ENCODE data around the gene TAX1BP3.

Gene TAX1BP3

DNA sequence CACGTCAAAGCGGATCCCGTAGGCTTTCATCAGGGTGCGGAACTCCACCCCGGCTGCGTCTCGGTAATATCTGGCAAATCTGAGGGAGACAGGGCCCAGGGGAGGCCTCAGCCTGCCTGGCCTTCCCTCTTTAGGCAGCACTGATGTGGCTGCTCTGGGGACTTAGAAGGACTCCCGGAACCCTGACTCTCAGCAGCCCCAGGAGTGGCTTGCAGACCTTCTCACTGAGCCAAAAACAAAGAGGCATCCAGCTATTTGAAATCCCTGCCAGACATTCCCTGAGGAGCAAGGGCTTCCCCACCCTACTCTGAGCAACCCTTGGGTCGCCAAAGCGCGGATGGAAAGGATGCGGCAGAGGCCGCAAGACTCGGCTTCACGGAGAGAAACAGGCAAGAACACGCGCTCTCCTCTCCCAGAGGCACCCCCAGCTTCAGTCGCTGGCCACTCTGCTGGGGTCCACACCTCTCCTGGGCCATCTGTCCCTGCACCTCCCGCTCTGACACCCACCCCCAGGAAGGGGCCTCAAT, 19.7 kb upstream of the TAX1BP3 start:
- no peak for DNase-seq

- no peak for DNase-seq
Measured at GRCh38 chr17:3685174-3685573, 16.8 kb upstream of the TAX1BP3 start.

DNA sequence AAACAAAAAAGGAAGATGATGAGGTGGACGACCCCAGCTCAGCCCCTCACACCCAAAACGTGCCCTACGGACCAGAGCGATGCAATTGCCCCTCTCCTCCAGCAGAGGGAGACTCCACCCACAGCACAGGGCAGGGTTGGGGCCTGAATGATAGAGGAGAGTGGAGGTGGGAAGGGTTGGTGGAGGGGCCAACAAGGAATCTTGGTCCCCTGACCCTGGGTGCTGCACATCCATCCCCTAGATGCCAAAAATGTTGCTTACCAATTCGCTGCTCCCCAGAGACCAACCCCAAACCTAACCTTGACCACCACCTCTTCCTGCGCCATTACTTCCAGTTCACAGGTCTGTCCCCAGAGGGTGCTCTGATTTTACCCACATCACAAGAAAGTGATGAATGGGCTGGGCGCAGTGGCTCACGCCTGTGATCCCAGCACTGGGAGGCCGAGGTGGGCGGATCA, 14.7 kb upstream of the TAX1BP3 start:
- DNase-seq, result peak; percentile 64

DNA sequence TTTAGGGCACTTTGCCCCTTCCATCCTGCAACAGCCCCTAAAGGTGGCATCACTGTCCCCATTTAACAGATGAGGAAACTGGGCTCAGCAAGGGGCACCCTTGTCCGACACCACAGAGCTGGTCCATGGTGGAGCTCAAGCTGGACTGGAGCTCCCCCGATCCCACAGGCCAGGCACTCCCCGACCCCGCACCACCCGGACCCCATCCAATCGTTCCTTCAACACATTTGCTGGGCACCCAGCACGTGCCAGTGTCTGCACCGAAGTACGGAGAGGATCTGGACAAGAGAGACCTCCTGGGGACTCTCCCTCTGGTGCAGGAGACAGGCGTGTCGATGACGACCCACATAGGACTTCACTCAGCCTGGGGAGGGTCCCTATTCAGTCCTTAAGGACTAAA, 13.7 kb upstream of the TAX1BP3 start:
- no peak for DNase-seq

- DNase-seq, result no peak
Measured at GRCh38 chr17:3681565-3681964, 13.2 kb upstream of the TAX1BP3 start.

DNA sequence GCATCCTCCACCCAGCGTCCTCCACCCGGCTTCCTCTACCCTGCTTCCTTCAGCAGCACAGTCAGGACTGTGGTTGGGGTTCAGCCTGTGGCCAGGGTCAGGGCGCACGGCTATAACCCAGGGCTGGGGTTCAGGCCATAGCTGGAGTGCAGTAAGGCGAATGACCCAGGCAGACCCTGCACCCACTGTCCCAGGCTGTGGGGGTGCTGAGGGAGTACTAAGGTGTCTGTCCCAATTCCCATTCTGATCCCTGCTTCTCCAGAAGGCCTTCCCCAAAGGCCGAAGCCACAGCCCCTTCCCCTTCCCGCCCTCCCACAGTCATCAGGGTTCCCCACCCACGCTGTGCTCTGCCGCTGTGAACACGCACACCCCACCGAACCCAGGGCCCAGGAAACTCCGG, 12.7 kb upstream of the TAX1BP3 start:
- no peak for DNase-seq

GRCh38 chr17:3679531-3680126, 11.3 kb upstream of the TAX1BP3 start:
- no peak for DNase-seq

GRCh38 chr17:3678821-3679530, 10.6 kb upstream of the TAX1BP3 start:
- DNase-seq, result no peak

- DNase-seq, result no peak
Measured at GRCh38 chr17:3678095-3678820, 9.9 kb upstream of the TAX1BP3 start.

- DNase-seq, result no peak
Measured at GRCh38 chr17:3675886-3676285, 7.5 kb upstream of the TAX1BP3 start.

- no peak for DNase-seq
Measured at GRCh38 chr17:3672571-3672970, 4.2 kb upstream of the TAX1BP3 start.

DNA sequence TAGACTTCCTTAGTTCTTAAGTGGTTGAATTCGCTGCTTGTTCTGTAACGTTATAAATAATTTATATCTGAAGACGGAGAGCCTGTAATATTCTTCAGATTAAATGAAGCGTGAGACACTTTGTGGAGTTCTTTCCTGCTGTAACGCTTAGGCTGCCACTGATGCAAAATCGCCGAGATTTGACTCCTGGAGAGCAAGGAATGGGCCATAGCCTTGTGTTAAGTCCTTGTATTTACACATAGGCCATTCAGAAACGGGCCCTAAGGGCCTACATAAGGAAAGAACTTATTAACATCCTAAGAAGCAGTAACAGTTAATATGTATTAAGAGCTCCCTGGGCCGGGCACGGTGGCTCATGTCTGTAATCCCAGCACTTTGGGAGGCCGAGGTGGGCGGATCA, 1.2 kb upstream of the TAX1BP3 start:
- DNase-seq, result no peak

DNA sequence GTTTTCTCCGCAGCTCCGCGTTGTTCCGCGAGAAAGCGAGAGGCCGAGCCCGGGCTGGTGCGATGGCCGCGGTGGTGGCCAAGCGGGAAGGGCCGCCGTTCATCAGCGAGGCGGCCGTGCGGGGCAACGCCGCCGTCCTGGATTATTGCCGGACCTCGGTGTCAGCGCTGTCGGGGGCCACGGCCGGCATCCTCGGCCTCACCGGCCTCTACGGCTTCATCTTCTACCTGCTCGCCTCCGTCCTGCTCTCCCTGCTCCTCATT, 638 bp upstream of the TAX1BP3 start:
- no peak for DNase-seq

DNA sequence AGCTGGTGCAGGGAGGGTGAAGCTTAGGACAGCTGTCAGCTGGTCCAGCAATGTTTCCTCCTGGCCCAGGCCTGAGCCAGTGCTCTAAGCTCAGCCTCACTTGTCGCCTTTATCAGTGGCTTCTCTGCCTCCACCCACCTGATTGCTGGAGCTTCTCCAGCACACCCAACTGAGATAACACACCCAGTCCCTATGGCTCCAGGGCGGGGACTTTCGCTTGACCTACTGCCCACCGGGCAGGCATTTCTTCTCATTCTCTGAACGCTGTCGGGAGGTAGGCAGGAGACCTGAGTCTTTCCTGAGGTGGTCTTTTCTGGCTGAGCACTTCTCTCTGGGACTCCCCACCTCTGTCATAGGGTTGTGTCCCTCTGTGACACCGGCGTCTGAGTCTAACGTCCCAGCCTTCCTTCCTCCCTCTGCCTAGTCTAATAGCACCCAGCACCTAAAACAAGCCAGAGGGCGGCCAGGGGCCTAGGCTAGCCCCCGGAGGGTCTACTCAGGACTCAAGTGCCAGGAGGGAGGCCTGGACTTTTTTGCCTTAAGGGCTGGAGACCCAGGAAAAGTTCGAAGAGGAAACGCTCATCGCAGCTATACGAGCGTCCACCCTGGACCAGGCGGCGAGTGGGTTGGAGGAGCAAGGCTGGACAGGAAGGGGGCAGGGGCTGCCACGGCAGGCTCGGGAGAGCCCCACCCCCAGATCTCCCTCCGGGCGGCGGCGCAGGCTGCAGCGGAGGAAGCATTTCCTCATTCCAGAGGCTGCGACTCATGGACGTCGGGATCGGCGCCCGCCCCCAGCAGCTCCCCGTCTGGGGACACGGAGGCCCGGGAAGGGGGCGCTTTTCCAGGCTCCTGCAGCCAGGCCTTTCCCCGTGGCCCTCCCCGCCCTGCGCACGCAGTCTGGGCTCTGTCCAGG, 756 bp downstream of the TAX1BP3 start:
- DNase-seq, result peak; percentile 7

GRCh38 chr17:3666516-3666915, 1.9 kb downstream of the TAX1BP3 start:
- no peak for DNase-seq

DNA sequence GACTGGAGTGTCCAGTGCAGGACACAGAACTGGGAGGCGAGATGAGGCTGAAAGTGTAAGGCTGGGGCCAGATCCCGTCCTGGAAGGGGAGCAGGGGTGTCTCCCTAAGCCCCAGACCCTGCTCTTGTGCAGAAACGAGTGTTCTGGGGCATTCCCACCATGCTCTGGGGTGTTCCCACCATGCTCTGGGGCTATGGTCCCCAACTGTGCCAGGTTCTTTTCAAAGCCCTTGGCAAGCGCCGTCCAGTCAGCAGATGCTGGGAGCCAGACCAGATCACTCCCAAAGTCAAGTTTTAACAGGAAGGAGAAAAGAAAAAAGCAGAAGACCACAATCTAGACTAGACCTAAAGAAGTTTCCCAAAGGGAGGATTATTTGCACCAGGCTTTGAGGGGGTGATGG, 2.5 kb downstream of the TAX1BP3 start:
- no peak for DNase-seq

DNA sequence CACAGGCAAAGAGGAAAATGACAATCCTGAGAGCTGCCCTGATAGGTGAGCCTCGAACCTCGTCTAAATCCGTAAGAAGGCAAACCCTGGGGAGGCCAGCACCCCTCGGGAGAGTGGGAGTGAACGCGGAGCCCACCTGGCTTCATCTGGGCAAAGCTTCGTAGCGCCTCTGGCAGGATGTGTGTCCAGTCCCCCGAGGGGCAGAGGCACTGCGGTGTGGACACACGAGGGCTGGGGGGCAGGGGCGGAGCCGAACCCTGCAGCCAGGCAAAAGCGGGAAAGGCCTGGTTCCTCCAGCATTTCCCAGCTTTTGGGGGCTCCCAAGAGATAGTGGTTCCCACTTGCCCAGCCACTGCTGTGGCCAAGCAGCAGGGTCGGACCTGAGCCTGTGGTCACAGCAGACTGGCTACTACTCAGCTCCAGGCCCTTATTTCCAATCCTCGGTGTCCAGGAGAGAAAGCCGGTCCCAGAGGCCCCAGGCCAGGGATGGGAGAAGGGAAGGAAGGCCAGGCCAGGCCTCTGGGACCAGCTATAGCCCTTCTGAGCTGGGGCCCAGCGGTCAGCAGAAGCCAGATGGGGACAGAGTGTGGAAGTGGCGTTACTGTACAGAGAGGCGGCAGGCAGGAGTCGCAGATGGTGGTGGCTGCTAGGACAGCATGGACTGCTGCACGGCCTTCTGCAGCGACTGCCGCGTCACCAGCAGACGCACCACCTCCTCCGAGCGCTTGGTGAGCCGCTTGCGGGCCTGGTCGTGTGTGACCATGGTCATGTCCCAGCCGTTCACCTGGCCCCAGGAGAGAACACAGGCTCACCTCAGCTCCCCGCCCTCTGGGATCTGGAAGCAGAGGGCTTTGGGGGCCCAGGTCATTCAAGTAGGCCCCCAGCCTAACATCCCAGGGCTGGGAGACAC, 5.0 kb downstream of the TAX1BP3 start:
- no peak for DNase-seq

GRCh38 chr17:3660311-3660891, 8.0 kb downstream of the TAX1BP3 start:
- DNase-seq, result no peak

- no peak for DNase-seq
Measured at GRCh38 chr17:3659541-3660111, 8.8 kb downstream of the TAX1BP3 start.

GRCh38 chr17:3658784-3659449, 9.5 kb downstream of the TAX1BP3 start:
- no peak for DNase-seq

All from CD4-positive, alpha-beta T cell treated with Interleukin-21 for 1 hour (primary cell).